ENCODE results near the gene CAMK1.

DNA sequence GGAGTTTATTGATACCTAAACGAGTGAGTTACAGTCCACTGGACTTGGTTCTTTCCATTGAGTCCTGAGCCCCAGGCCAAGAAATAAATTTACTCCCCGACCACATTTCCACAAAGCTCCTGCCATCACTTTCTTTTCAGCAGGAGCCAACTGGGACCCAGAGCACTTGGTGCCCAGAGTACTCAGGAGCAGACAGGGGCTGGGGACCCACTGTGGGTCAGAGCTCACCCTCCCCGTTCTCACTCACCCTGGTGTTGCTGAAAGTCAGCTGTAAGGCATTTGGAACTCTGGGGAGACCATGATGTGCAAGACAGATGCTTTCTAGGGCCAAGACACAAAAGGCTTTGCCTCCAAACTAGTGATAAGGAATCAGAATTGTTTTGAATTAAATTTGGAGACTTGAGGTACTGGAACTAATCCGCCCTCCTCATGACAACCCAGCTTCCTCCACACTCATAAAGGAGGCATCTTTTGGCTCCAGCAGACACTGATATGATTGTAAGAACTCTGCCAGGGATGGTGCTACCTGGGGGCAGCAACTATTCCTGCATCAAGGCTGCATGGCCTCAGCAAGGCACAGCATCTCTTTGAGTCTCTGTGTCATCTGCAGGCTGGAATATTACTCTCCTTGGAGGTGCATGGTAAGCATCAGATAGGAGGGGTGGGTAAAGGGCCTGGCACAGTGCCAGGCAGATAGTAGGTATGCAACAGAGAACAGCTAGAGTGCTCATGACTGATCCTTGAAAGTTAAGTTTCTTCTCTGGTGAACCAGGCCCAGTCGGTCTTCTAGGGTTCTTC, 7.3 kb upstream of the CAMK1 start:
- TF ChIP-seq EZH2 (IDR thresholded peaks at IDR 0.05; ENCODE audit: low read length, unreplicated experiment) = no peak
- TF ChIP-seq, protein P1, sequence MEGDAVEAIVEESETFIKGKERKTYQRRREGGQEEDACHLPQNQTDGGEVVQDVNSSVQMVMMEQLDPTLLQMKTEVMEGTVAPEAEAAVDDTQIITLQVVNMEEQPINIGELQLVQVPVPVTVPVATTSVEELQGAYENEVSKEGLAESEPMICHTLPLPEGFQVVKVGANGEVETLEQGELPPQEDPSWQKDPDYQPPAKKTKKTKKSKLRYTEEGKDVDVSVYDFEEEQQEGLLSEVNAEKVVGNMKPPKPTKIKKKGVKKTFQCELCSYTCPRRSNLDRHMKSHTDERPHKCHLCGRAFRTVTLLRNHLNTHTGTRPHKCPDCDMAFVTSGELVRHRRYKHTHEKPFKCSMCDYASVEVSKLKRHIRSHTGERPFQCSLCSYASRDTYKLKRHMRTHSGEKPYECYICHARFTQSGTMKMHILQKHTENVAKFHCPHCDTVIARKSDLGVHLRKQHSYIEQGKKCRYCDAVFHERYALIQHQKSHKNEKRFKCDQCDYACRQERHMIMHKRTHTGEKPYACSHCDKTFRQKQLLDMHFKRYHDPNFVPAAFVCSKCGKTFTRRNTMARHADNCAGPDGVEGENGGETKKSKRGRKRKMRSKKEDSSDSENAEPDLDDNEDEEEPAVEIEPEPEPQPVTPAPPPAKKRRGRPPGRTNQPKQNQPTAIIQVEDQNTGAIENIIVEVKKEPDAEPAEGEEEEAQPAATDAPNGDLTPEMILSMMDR (conservative IDR thresholded peaks at IDR 0.05; ENCODE audit: low read depth, low read length) = no peak

All from PC-3 (cell line).